Myocyte (in vitro differentiated cells): ENCODE results near the gene TMEM144. TPM values are rescaled to one million over a fixed set of nuclear protein-coding genes. Genes with fewer than 3 reads are reported as not detected.
"Not testable (repeated sequence)": the region's sequence is repeated elsewhere in the genome, so short reads cannot be mapped to it uniquely, and the experiment has no call there.

Experiments used
- DNase-seq: peaks from one replicate; pipeline ENCODE4 v3.0.0-alpha.2; 2012; ENCODE audit warnings: low read depth
- total RNA-seq: library from RNA; depleted of rRNA; stranded (reverse); fragments of >200 nt; gene quantifications from 2 replicates; pipeline ENCODE4 v1.2.3, GENCODE V29; 2014

TMEM144 gene
- total RNA-seq, 1 donor from 2014 or later = 11.7 TPM

DNA sequence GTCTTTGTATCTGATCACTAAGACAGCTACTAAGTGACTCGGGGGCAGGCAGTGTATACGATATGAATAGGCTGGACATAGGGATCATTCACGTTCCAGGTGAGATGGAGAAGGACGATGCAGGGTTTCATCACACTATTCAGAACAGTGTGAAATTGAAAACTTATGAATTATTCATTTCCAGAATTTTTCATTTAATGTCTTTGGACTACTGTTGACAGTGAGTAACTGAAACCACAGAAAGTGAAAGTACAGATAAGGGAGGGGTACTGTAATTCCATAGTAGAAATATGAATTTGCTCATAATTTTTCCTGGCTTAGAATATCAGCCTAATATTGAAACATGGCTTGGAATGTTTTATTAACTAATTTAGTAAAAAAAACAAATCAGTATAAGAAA lies 24.4 kb downstream of the TMEM144 start:
- no peak for DNase-seq

GRCh38 chr4:158236304-158237030 lies 26.2 kb downstream of the TMEM144 start:
- DNase-seq = no peak

DNA sequence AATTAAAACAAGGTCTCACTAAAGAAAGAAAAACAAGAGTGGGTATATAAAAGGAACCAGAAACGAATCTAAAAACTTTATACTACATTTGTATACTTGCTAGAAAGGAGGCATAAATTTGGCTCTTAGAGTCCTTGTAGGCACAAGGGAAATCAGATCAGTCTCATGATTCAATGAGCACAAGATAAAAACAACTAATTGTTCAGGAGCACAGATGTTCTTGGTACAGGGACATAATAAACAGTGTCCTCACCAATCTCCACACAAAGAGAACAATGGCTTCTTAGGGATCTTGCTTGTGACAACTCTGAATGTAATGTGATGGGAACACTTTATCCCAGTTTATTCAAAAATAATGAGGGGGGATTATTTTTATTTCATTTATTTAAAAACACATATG lies 28.3 kb downstream of the TMEM144 start:
- DNase-seq = no peak

- no peak for DNase-seq
Measured at GRCh38 chr4:158239196-158239595, 28.9 kb downstream of the TMEM144 start.

GRCh38 chr4:158243071-158243470 lies 32.8 kb downstream of the TMEM144 start:
- no peak for DNase-seq

- no peak for DNase-seq
Measured at GRCh38 chr4:158250321-158250720, 40.0 kb downstream of the TMEM144 start.

DNA sequence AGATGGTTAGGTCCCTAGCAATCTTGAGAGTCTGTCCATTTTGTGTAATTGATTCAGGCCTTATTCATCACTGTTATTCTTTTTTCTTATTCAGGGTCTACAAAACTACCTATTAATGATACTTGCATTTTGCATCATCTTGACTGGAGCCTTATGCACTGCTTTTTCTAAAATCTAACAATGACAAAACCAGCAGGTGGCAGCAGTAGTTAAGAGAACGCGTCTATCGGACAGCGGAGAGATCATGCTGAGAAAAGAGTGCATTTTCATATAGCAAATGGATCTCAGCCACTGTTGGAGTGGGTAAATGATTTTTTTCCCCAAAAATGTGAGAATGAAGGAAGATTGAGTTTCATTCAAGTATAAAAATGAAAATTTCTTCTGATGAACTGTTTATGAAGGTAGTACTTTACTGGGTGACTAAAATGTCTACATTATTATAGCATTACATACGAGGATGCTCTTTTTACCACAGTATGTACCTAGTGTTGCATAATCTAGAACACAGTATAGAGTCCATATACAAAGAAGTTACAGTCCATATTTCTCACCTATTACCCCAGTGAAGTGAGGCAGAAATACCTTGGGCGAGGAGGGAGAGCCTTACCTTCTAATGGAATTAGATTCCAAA lies 43.2 kb downstream of the TMEM144 start:
- peak; percentile 76 for DNase-seq

- no peak for DNase-seq
Measured at GRCh38 chr4:158254292-158254691, 44.0 kb downstream of the TMEM144 start.

- DNase-seq = peak; percentile 62
Measured at GRCh38 chr4:158255727-158256324, 45.5 kb downstream of the TMEM144 start.

DNA sequence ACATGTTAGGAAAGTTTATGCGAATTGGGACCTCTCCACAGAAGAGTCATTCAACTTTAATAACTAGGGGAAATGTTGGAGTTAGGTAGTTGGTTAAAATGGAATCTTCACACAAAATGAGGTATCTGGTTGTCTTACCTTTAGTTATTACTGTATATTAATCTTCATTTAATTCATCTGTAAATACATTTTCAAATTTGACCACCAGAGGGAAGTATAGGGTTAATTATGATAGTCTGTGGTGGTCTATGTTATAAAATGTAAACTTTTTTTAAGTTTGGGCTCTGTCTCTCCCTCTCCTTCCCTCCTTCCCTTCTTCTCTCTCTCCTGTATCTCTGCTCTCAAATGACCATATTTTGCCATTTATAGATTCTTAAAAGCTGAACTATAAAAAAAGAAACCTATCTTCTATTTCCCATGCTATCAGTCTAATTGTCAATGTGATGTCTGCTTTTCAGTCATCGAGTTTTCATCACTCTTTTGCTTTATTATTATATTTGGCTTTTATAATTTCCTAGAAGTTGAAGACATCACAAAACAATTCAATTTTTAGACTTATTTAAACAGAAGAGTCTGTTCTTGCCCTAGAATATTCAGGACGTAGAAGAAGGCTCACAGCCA lies 49.8 kb downstream of the TMEM144 start:
- DNase-seq = peak; percentile 30

- no peak for DNase-seq
Measured at GRCh38 chr4:158261480-158261879, 51.2 kb downstream of the TMEM144 start.

GRCh38 chr4:158268553-158268952 lies 58.3 kb downstream of the TMEM144 start:
- no peak for DNase-seq

GRCh38 chr4:158274636-158275035 lies 64.3 kb downstream of the TMEM144 start:
- no peak for DNase-seq

GRCh38 chr4:158277558-158277957 lies 67.3 kb downstream of the TMEM144 start:
- no peak for DNase-seq

GRCh38 chr4:158279052-158279451 lies 68.8 kb downstream of the TMEM144 start:
- DNase-seq = not testable (repeated sequence)

GRCh38 chr4:158280856-158281255 lies 70.6 kb downstream of the TMEM144 start:
- no peak for DNase-seq

GRCh38 chr4:158282252-158282651 lies 72.0 kb downstream of the TMEM144 start:
- DNase-seq = peak; percentile 23

GRCh38 chr4:158285429-158286216 lies 75.3 kb downstream of the TMEM144 start:
- no peak for DNase-seq

DNA sequence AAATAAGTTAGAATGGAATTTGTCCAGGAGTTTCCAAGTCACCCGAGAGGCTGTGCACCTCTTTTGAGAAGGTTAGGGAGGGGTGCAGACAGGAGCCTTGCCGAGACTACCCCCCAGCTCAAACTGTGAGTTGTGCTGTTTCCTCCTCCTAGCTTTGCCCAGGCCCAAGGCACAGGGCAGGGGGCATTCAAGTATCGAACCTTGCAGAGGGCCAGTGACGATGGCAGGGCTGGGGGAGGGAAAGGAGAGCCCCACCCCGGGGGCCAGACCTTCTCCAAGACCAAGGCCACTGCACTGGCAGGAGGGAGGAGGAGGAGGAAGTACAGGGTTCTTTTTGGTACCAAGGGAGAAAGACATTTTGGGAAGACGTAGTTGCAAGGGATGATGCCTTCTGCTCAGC lies 80.6 kb downstream of the TMEM144 start:
- no peak for DNase-seq

- no peak for DNase-seq
Measured at GRCh38 chr4:158291334-158292055, 81.2 kb downstream of the TMEM144 start.

DNA sequence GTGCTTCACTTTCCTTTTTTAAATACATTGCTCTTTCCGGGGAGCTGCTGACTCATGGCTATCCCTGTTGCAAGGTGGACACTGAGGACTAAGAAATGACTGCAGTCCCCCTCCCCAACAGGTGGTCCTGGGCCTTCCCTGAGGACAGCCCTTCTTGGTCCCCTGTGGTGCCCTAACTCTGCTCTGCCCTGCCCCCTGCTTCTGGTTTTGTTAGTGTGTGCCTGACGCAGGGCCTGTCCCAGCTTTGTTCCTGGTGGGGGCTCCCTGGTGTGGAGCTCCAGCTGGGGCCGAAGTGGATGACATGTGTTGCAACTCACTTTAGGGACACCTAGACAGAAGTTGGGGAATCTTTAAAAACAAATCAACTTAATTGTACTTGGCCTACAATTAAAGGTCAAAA lies 81.9 kb downstream of the TMEM144 start:
- DNase-seq = no peak
